H7 (cell line): Measurements from ENCODE around the gene TALDO1. TPM values are rescaled to one million over a fixed set of nuclear protein-coding genes. Genes with fewer than 3 reads are reported as not detected.

ENCODE experiments used
- DNase-seq: peaks from one replicate; pipeline ENCODE4 v3.0.0; 2012
- H3K27me3 ChIP-seq: 2 replicates; pipeline ENCODE4 v1.6.0; 2011; ENCODE audit warnings: mild to moderate bottlenecking, low read length; ENCODE audit not compliant: control insufficient read depth, insufficient read depth
- H3K36me3 ChIP-seq: replicated peaks from 2 replicates; pipeline ENCODE4 v1.5.1; 2011; ENCODE audit warnings: low read length; ENCODE audit not compliant: control insufficient read depth, insufficient read depth
- H3K4me3 ChIP-seq: 2 replicates; pipeline ENCODE4 v1.5.1; 2011; ENCODE audit warnings: low read depth, mild to moderate bottlenecking, control low read depth, low read length, moderate library complexity; ENCODE audit not compliant: insufficient read depth
- total RNA-seq: library from RNA; depleted of rRNA; stranded (reverse); fragments of >200 nt; shearing (Covaris generic); gene quantifications from 2 replicates; pipeline ENCODE4 v1.2.3, GENCODE V29; 2014

The TALDO1 gene
- total RNA-seq, 1 experiment from 2014 or later, result 264 TPM

- DNase-seq, result peak; percentile 93
- Histone ChIP-seq H3K36me3 (no peaks in the 10 kb centered on the region), H3K27me3 (peaks cover 13% of the 10 kb centered on the region), H3K4me3 (peak overlapping the region; percentile 51)
Observed at GRCh38 chr11:706957-707816, 40.1 kb upstream of the TALDO1 start.

DNA sequence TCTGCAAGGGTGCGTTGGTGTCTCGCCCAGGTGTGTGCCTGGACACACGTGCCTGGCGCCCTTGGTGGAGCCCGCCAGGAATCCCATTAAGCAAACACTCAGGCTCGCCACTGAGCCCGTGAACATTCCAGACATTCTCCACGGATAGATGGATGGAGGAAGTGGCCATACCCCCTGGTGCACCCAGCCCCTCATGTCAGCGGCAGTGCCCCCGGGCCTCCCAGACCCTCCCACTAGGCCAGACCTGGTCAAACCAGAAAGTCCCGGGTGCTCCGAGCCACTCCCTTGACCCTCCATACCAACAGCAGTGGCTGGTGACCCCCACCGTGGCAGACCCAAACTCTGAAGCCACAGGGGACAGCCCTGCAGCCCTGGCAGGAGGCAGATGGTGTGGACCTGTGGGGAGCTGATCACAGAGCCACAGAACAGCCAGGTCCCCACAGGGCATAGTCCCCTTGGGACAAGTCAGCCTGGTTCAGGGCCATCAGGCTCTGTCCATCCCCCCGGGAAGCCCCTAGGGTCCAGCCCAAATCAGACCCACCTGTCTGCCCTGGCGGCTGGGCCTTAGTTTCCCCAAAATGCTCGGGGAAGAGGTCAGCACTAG is 39.3 kb upstream of the TALDO1 start:
- DNase-seq, result peak; percentile 75
- Histone ChIP-seq H3K27me3 (peaks cover 13% of the 10 kb centered on the region), H3K4me3 (no peak overlapping the region), H3K36me3 (no peaks in the 10 kb centered on the region)

GRCh38 chr11:708511-708910 is 38.8 kb upstream of the TALDO1 start:
- peak; percentile 64 for DNase-seq
- H3K27me3 ChIP-seq, result peaks cover 13% of the 10 kb centered on the region
- H3K4me3 ChIP-seq, result no peak overlapping the region
- no peaks in the 10 kb centered on the region for H3K36me3 ChIP-seq

DNA sequence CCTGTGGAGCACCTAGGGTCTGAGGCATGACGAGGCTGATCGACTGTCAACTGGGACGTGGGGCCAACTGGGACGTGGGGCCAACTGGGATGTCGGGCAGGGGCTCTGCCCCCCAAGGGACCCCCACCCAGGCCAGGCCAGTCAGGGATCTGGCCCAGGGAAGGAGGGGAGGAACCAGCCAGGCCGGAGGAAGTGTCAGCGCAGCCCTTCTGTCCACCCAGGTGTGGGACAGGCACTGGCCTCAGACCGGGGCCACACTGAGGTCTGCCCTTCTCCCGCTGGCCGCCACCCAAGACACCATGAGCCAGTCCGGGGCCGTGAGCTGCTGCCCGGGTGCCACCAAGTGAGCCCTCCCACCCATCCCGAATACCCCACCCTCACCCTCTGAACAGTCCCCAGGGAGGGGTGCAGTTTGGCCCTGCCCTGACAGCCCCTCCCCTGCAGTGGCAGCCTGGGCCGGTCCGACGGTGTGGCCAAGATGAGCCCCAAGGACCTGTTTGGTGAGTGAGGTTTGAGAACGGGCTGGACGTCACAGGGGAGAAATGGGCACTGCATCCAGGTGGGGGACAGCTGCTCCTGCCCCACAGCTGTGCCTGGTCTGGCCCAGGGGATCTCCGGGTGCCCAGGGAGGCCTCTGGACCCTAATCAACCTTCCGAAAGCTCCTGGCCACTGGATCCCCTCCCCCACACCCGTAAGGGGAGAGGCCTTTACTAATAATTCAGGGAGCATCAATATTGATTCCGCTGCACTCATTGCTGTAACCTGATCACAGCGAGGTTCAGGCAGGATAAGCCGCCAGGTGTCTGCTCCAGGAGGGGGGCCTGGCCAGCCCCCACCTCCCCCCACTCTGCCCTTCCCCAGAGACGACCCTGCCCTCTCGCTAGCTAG is 37.9 kb upstream of the TALDO1 start:
- Histone ChIP-seq H3K27me3 (peaks cover 13% of the 10 kb centered on the region), H3K4me3 (no peak overlapping the region), H3K36me3 (no peaks in the 10 kb centered on the region)
- DNase-seq, result peak; percentile 74

DNA sequence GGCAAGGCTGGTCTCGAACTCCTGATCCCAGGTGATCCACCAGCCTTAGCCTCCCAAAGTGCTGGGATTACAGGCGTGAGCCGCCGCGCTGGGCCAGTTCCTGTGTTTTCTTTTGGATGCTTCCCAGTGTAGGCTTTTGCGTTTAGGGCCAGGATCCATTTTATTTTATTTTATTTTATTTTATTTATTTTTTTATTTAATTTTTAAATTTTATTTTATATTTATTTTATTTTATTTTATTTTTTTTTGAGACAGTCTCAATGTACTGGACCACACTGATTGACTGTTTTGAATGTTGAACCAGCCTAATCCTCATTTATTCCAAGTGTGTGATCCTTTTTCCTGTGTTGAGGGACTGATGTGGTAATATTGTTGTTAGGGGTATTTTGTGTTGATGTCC is 32.8 kb upstream of the TALDO1 start:
- H3K36me3 ChIP-seq, result no peaks in the 10 kb centered on the region

GRCh38 chr11:719214-720016 is 27.8 kb upstream of the TALDO1 start:
- Histone ChIP-seq H3K4me3 (no peak overlapping the region), H3K27me3 (peaks cover 6% of the 10 kb centered on the region; the same call in 1 of the 2 replicates), H3K36me3 (no peaks in the 10 kb centered on the region)
- DNase-seq, result peak; percentile 50

More for the DNA sequence above, 32.8 kb upstream of the TALDO1 start:
- no peak overlapping the region for H3K4me3 ChIP-seq
- no peak for DNase-seq
- H3K27me3 ChIP-seq, result no peaks in the 10 kb centered on the region

- Histone ChIP-seq H3K36me3 (no peaks in the 10 kb centered on the region), H3K4me3 (peak overlapping the region; percentile 31), H3K27me3 (peaks cover 8% of the 10 kb centered on the region; the same call in 1 of the 2 replicates)
- no peak for DNase-seq
Observed at GRCh38 chr11:720017-720641, 27.1 kb upstream of the TALDO1 start.

GRCh38 chr11:720642-721246 is 26.5 kb upstream of the TALDO1 start:
- Histone ChIP-seq H3K4me3 (peak overlapping the region; percentile 31), H3K36me3 (no peaks in the 10 kb centered on the region), H3K27me3 (peaks cover 14% of the 10 kb centered on the region; the same call in 1 of the 2 replicates)
- peak; percentile 100 for DNase-seq

DNA sequence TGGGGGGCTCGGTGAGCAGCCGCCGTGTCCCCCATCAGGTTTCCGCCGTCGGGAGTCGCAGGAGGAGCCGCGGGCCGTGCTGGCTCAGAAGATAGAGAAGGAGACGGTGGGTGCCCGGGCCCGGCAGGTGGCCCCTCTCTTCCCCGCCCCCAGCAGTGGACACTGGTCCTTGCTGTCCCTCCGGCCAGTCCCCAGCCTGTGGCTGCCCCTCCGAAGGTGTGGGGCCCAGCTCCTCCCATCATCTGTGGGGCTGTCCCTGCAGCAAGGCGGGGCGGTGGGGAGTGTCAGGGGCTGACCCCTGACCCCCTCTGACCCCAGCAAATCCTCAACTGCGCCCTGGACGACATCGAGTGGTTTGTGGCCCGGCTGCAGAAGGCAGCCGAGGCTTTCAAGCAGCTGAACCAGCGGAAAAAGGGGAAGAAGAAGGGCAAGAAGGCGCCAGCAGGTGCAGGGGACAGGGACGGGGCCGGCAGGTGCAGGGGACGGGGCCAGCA is 26.0 kb upstream of the TALDO1 start:
- H3K4me3 ChIP-seq, result no peak overlapping the region
- H3K27me3 ChIP-seq, result peaks cover 16% of the 10 kb centered on the region

DNA sequence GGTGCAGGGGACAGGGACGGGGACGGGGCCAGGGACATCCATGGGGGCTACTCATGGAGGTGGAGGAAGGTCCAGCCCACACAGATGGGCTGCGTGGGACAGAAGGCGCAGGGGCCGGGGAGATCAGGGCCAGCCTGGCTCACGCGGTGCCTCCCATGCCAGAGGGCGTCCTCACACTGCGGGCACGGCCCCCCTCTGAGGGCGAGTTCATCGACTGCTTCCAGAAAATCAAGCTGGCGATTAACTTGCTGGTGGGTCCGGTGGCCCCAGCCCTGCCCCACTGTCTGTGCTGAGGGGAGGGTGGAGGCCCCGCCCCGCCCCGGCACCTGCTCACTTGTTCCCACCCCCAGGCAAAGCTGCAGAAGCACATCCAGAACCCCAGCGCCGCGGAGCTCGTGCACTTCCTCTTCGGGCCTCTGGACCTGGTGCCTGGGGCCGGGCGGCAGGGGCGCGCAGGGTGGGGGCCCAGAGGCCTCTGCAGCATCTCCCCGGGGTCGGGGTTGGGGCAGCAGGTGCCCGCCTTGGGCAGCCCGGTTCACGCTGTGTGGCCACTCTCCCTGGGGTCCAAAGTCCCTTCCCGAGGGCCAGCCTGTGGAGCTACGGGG is 25.4 kb upstream of the TALDO1 start:
- Histone ChIP-seq H3K4me3 (no peak overlapping the region), H3K27me3 (peaks cover 21% of the 10 kb centered on the region), H3K36me3 (no peaks in the 10 kb centered on the region)
- peak; percentile 78 for DNase-seq

More for the DNA sequence above, 26.0 kb upstream of the TALDO1 start:
- H3K36me3 ChIP-seq, result no peaks in the 10 kb centered on the region
- peak; percentile 72 for DNase-seq

- Histone ChIP-seq H3K27me3 (peaks cover 26% of the 10 kb centered on the region), H3K4me3 (no peak overlapping the region), H3K36me3 (no peaks in the 10 kb centered on the region)
- peak; percentile 53 for DNase-seq
Observed at GRCh38 chr11:722346-722811, 24.9 kb upstream of the TALDO1 start.

DNA sequence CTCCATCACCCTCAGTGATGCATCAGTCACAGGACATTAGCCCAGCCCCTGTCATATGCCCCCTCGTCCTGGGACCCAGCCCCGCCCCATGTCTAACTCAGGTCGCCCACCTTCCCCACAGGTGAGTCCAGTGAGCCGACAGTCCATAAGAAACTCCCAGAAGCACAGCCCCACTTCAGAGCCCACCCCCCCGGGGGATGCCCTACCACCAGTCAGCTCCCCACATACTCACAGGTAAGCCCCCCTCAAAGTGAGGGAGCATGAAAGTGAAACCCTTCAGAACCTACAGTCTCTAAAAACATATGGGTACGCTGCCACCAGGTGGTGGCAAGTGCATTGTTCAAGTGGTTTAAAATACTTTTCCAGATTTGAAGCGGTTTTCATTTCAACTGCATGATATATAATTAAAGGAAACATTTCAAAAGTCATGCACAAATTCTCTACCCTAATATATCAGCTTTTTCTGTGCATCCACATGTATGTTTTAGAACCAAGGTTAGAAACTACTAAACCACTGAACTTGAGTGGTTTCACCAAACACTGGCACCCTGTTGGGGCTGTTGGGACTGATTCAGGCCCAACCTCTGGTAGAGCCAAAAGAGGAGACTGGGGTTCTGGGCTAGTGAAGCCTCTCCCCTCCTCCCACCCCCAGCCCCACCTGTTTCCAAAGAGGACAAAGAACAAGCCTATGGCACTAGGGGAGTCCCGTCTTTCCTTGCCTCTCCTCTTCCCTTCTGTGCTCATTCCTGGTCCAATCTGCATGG is 24.0 kb upstream of the TALDO1 start:
- Histone ChIP-seq H3K4me3 (no peak overlapping the region), H3K36me3 (no peaks in the 10 kb centered on the region), H3K27me3 (peaks cover 26% of the 10 kb centered on the region)
- DNase-seq, result peak; percentile 70
